ENCODE measurements around the gene PCDHGB4.
A peak's percentile ranks its signal among the peaks of the same experiment; 100 is the strongest.
"Not testable (repeated sequence)": the region's sequence is repeated elsewhere in the genome, so short reads cannot be mapped to it uniquely, and the experiment has no call there.

The PCDHGB4 gene

GRCh38 chr5:141366016-141366896, 21.2 kb upstream of the PCDHGB4 start:
- DNase-seq (ENCODE audit: low spot score) = no peak

GRCh38 chr5:141369994-141370848, 17.3 kb upstream of the PCDHGB4 start, which contains the start of gene PCDHGB3:
Gene PCDHGB3, plus strand, starts transcription at chr5:141370242. Its CDS starts 153 bp downstream, at chr5:141370395.
- peak; percentile 54 for DNase-seq (ENCODE audit: low spot score)

- DNase-seq (ENCODE audit: low spot score) = no peak
Measured at GRCh38 chr5:141371572-141372475, 15.7 kb upstream of the PCDHGB4 start.

GRCh38 chr5:141373673-141374317, 13.7 kb upstream of the PCDHGB4 start, which contains the start of gene PCDHGA6:
Gene PCDHGA6, plus strand, starts transcription at chr5:141373891. Its CDS starts 193 bp downstream, at chr5:141374084.
- peak; percentile 41 for DNase-seq (ENCODE audit: low spot score)

- DNase-seq (ENCODE audit: low spot score) = no peak
Measured at GRCh38 chr5:141374627-141375026, 12.9 kb upstream of the PCDHGB4 start.

GRCh38 chr5:141375444-141376155, 11.9 kb upstream of the PCDHGB4 start:
- DNase-seq (ENCODE audit: low spot score) = not testable (repeated sequence)

GRCh38 chr5:141382469-141383294, 4.8 kb upstream of the PCDHGB4 start, which contains the start of gene PCDHGA7:
Gene PCDHGA7, plus strand, starts transcription at chr5:141382742. Its CDS starts 158 bp downstream, at chr5:141382900.
- DNase-seq (ENCODE audit: low spot score) = no peak

- DNase-seq (ENCODE audit: low spot score) = no peak
Measured at GRCh38 chr5:141383345-141383744, 4.2 kb upstream of the PCDHGB4 start.

GRCh38 chr5:141384471-141385267, 2.8 kb upstream of the PCDHGB4 start:
- no peak for DNase-seq (ENCODE audit: low spot score)

- DNase-seq (ENCODE audit: low spot score) = no peak
Measured at GRCh38 chr5:141388661-141389060, 1.2 kb downstream of the PCDHGB4 start.

- DNase-seq (ENCODE audit: low spot score) = no peak
Measured at GRCh38 chr5:141389153-141390042, 1.9 kb downstream of the PCDHGB4 start.

GRCh38 chr5:141392429-141393198, 5.1 kb downstream of the PCDHGB4 start, which contains the start of gene PCDHGA8:
Gene PCDHGA8, plus strand, starts transcription at chr5:141392633. Its CDS starts 181 bp downstream, at chr5:141392814.
- DNase-seq (ENCODE audit: low spot score) = no peak

- DNase-seq (ENCODE audit: low spot score) = no peak
Measured at GRCh38 chr5:141393267-141393666, 5.8 kb downstream of the PCDHGB4 start.

GRCh38 chr5:141394401-141395187, 7.1 kb downstream of the PCDHGB4 start:
- not testable (repeated sequence) for DNase-seq (ENCODE audit: low spot score)

GRCh38 chr5:141397756-141398551, 10.5 kb downstream of the PCDHGB4 start, which contains the start of gene PCDHGB5:
Gene PCDHGB5, plus strand, starts transcription at chr5:141397947. Its CDS starts 181 bp downstream, at chr5:141398128.
- peak; percentile 56 for DNase-seq (ENCODE audit: low spot score)

All from NAMALWA (cell line).